ENCODE measurements around the gene UMAD1. TPM values are rescaled to one million over a fixed set of nuclear protein-coding genes. Genes with fewer than 3 reads are reported as not detected.
A peak's percentile ranks its signal among the peaks of the same experiment; 100 is the strongest.

The UMAD1 gene
- total and polyA plus RNA-seq, 10 donors = 7.6 to 21.2 (median 14.2) TPM

GRCh38 chr7:7916064-7916463 is 275.5 kb downstream of the UMAD1 start:
- TF ChIP-seq, protein P1, sequence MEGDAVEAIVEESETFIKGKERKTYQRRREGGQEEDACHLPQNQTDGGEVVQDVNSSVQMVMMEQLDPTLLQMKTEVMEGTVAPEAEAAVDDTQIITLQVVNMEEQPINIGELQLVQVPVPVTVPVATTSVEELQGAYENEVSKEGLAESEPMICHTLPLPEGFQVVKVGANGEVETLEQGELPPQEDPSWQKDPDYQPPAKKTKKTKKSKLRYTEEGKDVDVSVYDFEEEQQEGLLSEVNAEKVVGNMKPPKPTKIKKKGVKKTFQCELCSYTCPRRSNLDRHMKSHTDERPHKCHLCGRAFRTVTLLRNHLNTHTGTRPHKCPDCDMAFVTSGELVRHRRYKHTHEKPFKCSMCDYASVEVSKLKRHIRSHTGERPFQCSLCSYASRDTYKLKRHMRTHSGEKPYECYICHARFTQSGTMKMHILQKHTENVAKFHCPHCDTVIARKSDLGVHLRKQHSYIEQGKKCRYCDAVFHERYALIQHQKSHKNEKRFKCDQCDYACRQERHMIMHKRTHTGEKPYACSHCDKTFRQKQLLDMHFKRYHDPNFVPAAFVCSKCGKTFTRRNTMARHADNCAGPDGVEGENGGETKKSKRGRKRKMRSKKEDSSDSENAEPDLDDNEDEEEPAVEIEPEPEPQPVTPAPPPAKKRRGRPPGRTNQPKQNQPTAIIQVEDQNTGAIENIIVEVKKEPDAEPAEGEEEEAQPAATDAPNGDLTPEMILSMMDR (IDR thresholded peaks at IDR 0.05 in 8 of 11, conservative IDR thresholded peaks at IDR 0.05 in 3 of 11) = no peak
- TF ChIP-seq POLR2AphosphoS5 (IDR thresholded peaks at IDR 0.05) = no peak
- TF ChIP-seq POLR2A (IDR thresholded peaks at IDR 0.05) = no peak
- Histone ChIP-seq H3K9me3 (no peaks in the 10 kb centered on the region), H3K27me3 (replicated peaks in 1 of 7) (no peaks in the 10 kb centered on the region), H3K27ac (no peak overlapping the region), H3K4me3 (no peak overlapping the region), H3K36me3 (no peaks in the 10 kb centered on the region), H3K4me1 (peaks cover 0 to 22% (median 5%) of the 10 kb centered on the region in 6 donors)
- WGBS, 5 donors = 19 to 87% (median 84%) methylated on average over 1 of the region's 1 CpG
- intact Hi-C loops (cut with DNase I; ENCODE audit: low total_unique reads) = no loop called here
- no peak for DNase-seq

- no peaks in the 10 kb centered on the region for H3K9me3 ChIP-seq
- DNase-seq = no peak
- H3K36me3 ChIP-seq = no peaks in the 10 kb centered on the region
- TF ChIP-seq POLR2AphosphoS5 (IDR thresholded peaks at IDR 0.05) = no peak
- no peak for TF ChIP-seq POLR2A (IDR thresholded peaks at IDR 0.05)
- TF ChIP-seq, protein P1 (IDR thresholded peaks at IDR 0.05 in 8 of 11, conservative IDR thresholded peaks at IDR 0.05 in 3 of 11) = no peak
- 90 to 100% (median 95%) methylated on average over 1 of the region's 1 CpG for WGBS, 5 donors
- H3K4me3 ChIP-seq = no peak overlapping the region
- no peaks in the 10 kb centered on the region for H3K27me3 ChIP-seq (replicated peaks in 1 of 7)
- H3K4me1 ChIP-seq = peaks cover 0 to 30% (median 7%) of the 10 kb centered on the region in 6 donors
- intact Hi-C loops (cut with DNase I; ENCODE audit: low total_unique reads) = no loop called here
- H3K27ac ChIP-seq = no peak overlapping the region
Measured at GRCh38 chr7:7917593-7917992, 277.0 kb downstream of the UMAD1 start.

- intact Hi-C loops (cut with DNase I; ENCODE audit: low total_unique reads) = no loop called here
- Histone ChIP-seq H3K36me3 (no peaks in the 10 kb centered on the region), H3K27ac (peak overlapping the region in 3 of 8 donors; percentile 54 to 67 (median 64)), H3K4me3 (no peak overlapping the region), H3K9me3 (no peaks in the 10 kb centered on the region), H3K4me1 (peaks cover 0 to 40% (median 12%) of the 10 kb centered on the region in 6 donors), H3K27me3 (replicated peaks in 1 of 7) (no peaks in the 10 kb centered on the region)
- no peak for DNase-seq
- TF ChIP-seq POLR2AphosphoS5 (IDR thresholded peaks at IDR 0.05) (no peak), POLR2A (IDR thresholded peaks at IDR 0.05) (no peak)
- TF ChIP-seq, protein P1 (IDR thresholded peaks at IDR 0.05 in 8 of 11, conservative IDR thresholded peaks at IDR 0.05 in 3 of 11) = no peak
Measured at GRCh38 chr7:7918736-7919448, 278.3 kb downstream of the UMAD1 start.

GRCh38 chr7:7919449-7919945 is 278.9 kb downstream of the UMAD1 start:
- no peak for DNase-seq
- Histone ChIP-seq H3K27me3 (replicated peaks in 1 of 7) (no peaks in the 10 kb centered on the region), H3K9me3 (no peaks in the 10 kb centered on the region), H3K27ac (peak overlapping the region in 4 of 8 donors; percentile 26 to 67 (median 59)), H3K4me1 (peaks cover 0 to 46% (median 15%) of the 10 kb centered on the region in 6 donors), H3K36me3 (no peaks in the 10 kb centered on the region), H3K4me3 (no peak overlapping the region)
- TF ChIP-seq, protein P1 (IDR thresholded peaks at IDR 0.05 in 8 of 11, conservative IDR thresholded peaks at IDR 0.05 in 3 of 11) = no peak
- TF ChIP-seq POLR2AphosphoS5 (IDR thresholded peaks at IDR 0.05) = no peak
- no peak for TF ChIP-seq POLR2A (IDR thresholded peaks at IDR 0.05)
- intact Hi-C loops (cut with DNase I; ENCODE audit: low total_unique reads) = no loop called here
- WGBS, 5 donors = 65 to 91% (median 76%) methylated on average over 2 of the region's 2 CpGs
